ENCODE data around the gene PACRG.

DNA sequence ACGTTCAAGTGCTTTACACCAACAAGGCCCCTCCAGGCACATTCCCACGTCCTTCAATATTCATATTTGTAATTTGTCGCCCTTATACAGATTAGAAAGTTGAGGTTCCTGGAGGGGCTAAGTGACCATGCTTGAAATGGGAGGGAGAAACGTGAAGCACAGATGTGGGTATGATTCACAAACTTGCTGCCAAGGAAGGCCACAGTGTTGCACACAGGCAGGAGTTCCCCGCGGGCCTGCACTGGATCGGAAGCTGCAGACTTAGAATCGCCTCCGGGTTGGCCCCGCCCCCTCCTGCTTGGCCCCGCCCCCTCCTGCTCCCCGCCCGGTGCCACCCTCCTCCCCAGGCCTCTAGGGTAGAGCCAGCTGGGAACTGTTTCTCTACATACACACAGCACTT lies 628.5 kb downstream of the PACRG start:
- no peak for TF ChIP-seq YY1 (IDR thresholded peaks at IDR 0.05; ENCODE audit: insufficient read depth, insufficient read length)
- no peak for TF ChIP-seq ZNF274 (IDR thresholded peaks at IDR 0.05; ENCODE audit: low read depth, low read length)

Measured in NT2/D1 (cell line).